Heart left ventricle (tissue), 13 donors: ENCODE measurements around the gene RMP24.

Experiments
- POLR2A ChIP-seq, 2 donors: fragments of 450-650 bp; IDR thresholded peaks; one replicate each; pipeline ENCODE4 v1.6.1; 2017; ENCODE audit warnings: antibody characterized with exemption in 2 of 2, mild to moderate bottlenecking in 2 of 2, moderate library complexity in 2 of 2
- TF ChIP-seq, protein P1 (sequence below), 12 donors: fragments of 200-600 bp; sonication (generic) in 4 of 12; IDR thresholded peaks; one replicate each; pipeline versions ENCODE4 v1.5.0 to v1.8.0; 2018 to 2022; ENCODE audit warnings: antibody characterized with exemption in 12 of 12, mild to moderate bottlenecking in 5 of 12
- donor health status: ischemic (EF 13 %, LVEDD 7.1; RV severe dilation, severe dysfunction).
- donor health status: DM: no; HTN: yes; CAD: no.
- donor health status: DM: no; HTN: no; CAD: no.
- donor health status: ischemic (EF 25% LVEDD 6.9; RV normal size, moderate dysfunction).
- donor health status: ischemic (EF 25% LVEDD 5.7; RV mildly dilated, moderate dysfunction).
- donor health status: ischemic (EF 35%, LVEDD 5.7; RV mildly dilated, moderate dysfunction).
- donor health status: nonischemic (EF 11% LVEDD 7.7; RV severe dilation, severe dysfunction).
- donor health status: DM: yes; HTN: yes; CAD: no.
- donor health status: PGD.
- donor health status: ischemic (EF 29% LVEDD 5.4; RV normal size, mild dysfunction).
- donor health status: nonischemic (EF 23%, LVEDD 6.1; RV moderate dilation, normal function).

DNA sequence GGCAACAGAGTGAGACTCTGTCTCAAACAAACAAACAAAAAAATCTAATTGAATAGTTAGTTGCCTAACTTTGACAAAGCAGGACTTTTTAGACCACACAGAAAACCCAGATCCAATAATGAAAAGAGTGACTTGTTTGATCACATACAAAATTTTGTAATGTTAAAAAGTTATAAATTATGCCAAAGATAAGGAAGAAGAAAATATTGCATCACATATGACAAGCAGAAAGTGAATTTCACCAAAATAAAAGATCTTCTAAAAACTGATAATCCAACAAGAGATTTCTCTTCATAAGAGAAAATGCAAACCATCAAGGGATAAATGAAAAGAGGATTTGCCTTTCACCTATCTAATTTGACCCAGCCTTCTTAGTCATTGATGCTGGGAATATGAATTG, 2.8 kb upstream of the RMP24 start:
- TF ChIP-seq, protein P1, sequence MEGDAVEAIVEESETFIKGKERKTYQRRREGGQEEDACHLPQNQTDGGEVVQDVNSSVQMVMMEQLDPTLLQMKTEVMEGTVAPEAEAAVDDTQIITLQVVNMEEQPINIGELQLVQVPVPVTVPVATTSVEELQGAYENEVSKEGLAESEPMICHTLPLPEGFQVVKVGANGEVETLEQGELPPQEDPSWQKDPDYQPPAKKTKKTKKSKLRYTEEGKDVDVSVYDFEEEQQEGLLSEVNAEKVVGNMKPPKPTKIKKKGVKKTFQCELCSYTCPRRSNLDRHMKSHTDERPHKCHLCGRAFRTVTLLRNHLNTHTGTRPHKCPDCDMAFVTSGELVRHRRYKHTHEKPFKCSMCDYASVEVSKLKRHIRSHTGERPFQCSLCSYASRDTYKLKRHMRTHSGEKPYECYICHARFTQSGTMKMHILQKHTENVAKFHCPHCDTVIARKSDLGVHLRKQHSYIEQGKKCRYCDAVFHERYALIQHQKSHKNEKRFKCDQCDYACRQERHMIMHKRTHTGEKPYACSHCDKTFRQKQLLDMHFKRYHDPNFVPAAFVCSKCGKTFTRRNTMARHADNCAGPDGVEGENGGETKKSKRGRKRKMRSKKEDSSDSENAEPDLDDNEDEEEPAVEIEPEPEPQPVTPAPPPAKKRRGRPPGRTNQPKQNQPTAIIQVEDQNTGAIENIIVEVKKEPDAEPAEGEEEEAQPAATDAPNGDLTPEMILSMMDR (IDR thresholded peaks at IDR 0.05), result no peak
- no peak for TF ChIP-seq POLR2A (IDR thresholded peaks at IDR 0.05)
